Kidney capillary endothelial cell (primary cell): ENCODE results near the gene KAT5.
"Not testable (repeated sequence)": the region's sequence is repeated elsewhere in the genome, so short reads cannot be mapped to it uniquely, and the experiment has no call there.

ENCODE experiments used
- DNase-seq: peaks from one replicate; pipeline ENCODE4 v3.0.0-alpha.2; 2018; ENCODE audit warnings: low spot score

KAT5 gene

GRCh38 chr11:65744026-65744698 lies 32.1 kb downstream of the KAT5 start:
- no peak for DNase-seq

GRCh38 chr11:65744699-65745042 lies 32.6 kb downstream of the KAT5 start:
- DNase-seq: no peak

DNA sequence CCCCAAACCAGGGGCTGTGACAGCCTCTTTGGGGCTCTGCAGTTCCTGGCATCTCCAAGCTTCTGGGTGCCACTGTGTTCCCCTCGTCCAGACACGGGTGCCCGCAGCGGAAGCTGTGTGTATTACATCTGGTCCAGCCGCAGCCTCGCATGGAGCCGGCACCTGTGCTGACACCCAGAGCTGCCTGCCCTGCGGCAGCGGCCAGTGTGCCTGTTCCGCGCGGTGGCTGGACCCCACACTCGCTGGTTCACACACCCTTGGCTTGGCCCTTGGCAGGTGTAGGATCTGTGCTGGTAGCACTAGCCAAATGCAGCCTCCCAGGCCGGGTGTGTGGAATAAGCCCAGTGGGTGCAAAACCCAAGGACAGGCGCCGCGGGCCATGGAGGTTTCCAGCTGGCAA lies 33.0 kb downstream of the KAT5 start:
- DNase-seq: no peak

DNA sequence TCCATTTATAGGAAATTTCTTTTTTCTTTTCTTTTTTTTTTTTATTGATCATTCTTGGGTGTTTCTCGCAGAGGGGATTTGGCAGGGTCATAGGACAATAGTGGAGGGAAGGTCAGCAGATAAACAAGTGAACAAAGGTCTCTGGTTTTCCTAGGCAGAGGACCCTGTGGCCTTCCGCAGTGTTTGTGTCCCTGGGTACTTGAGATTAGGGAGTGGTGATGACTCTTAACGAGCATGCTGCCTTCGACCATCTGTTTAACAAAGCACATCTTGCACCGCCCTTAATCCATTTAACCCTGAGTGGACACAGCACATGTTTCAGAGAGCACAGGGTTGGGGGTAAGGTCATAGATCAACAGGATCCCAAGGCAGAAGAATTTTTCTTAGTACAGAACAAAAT lies 50.1 kb downstream of the KAT5 start:
- DNase-seq: not testable (repeated sequence)

DNA sequence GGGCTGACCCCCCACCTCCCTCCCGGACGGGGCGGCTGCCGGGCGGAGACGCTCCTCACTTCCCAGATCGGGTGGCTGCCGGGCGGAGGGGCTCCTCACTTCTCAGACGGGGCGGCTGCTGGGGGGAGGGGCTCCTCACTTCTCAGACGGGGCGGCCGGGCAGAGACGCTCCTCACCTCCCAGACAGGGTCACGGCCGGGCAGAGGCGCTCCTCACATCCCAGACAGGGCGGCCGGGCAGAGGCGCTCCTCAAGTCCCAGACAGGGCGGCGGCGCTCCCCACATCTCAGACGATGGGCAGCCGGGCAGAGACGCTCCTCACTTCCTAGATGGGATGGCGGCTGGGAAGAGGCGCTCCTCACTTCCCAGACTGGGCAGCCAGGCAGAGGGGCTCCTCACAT lies 50.8 kb downstream of the KAT5 start:
- not testable (repeated sequence) for DNase-seq

DNA sequence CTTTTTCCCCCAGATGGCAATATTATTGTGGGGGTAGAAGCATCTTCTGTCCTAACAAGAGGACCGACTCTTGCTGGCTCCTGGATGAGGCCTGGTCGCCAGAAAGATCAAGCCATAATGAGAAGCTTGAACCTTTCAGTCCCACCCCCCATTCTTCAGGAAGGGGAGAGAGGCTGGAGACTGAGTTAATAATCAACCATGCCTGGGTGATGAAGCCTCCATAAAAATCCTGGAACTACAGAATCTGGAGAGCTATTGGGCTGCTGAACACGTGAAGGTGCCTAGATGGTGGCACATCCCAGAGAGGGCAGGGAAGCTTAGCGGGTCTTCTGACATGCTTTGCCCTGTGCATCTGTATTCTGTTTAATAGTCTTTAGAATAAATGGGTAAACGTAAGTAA lies 52.4 kb downstream of the KAT5 start:
- no peak for DNase-seq

DNA sequence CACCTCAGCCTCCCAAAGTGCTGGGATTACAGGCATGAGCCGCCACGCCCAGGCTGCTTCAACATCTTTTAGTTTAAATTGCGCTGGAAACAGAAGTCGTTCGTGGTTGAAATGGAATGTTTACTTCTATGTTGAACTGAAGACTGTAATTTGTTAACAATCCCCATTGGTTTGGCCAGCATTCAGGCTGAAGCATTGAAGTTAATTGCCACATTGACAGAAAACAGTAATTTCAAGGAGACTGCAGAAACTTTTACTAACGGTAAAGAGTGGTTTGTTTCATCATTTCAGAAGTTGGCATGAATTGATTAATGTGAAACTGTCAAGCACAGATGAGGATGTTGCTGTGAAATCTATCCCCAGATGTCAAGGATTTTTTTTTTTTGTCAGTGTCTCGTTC lies 54.5 kb downstream of the KAT5 start:
- DNase-seq: no peak

GRCh38 chr11:65767406-65767805 lies 55.4 kb downstream of the KAT5 start:
- DNase-seq: no peak

- not testable (repeated sequence) for DNase-seq
Measured at GRCh38 chr11:65767806-65768205, 55.8 kb downstream of the KAT5 start.
